Heart left ventricle (tissue), 13 donors: ENCODE data around the gene ADGRL3.

Source experiments
- CTCF ChIP-seq, 12 donors: fragments of 200-600 bp; sonication (generic) in 4 of 12; IDR thresholded peaks; one replicate each; pipeline versions ENCODE4 v1.5.0 to v1.8.0; 2018 to 2022; ENCODE audit warnings: antibody characterized with exemption in 12 of 12, mild to moderate bottlenecking in 5 of 12
- POLR2A ChIP-seq, 2 donors: fragments of 450-650 bp; IDR thresholded peaks; one replicate each; pipeline ENCODE4 v1.6.1; 2017; ENCODE audit warnings: antibody characterized with exemption in 2 of 2, mild to moderate bottlenecking in 2 of 2, moderate library complexity in 2 of 2
- donor health status: ischemic (EF 13 %, LVEDD 7.1; RV severe dilation, severe dysfunction).
- donor health status: DM: no; HTN: yes; CAD: no.
- donor health status: DM: no; HTN: no; CAD: no.
- donor health status: ischemic (EF 25% LVEDD 6.9; RV normal size, moderate dysfunction).
- donor health status: ischemic (EF 25% LVEDD 5.7; RV mildly dilated, moderate dysfunction).
- donor health status: ischemic (EF 35%, LVEDD 5.7; RV mildly dilated, moderate dysfunction).
- donor health status: nonischemic (EF 11% LVEDD 7.7; RV severe dilation, severe dysfunction).
- donor health status: DM: yes; HTN: yes; CAD: no.
- donor health status: PGD.
- donor health status: ischemic (EF 29% LVEDD 5.4; RV normal size, mild dysfunction).
- donor health status: nonischemic (EF 23%, LVEDD 6.1; RV moderate dilation, normal function).

- TF ChIP-seq POLR2A (IDR thresholded peaks at IDR 0.05), result no peak
- TF ChIP-seq CTCF (IDR thresholded peaks at IDR 0.05), result no peak
These were observed 414.1 kb downstream of the ADGRL3 start for GRCh38 chr4:61614231-61614630.
